Keratinocyte (primary cell): ENCODE results near the gene DPM2. TPM values are rescaled to one million over a fixed set of nuclear protein-coding genes. Genes with fewer than 3 reads are reported as not detected.

Source experiments
- DNase-seq: peaks from one replicate; pipeline ENCODE4 v3.0.0-alpha.2; 2011; ENCODE audit warnings: low read depth, missing footprints, low spot score
- FAIRE-seq: peaks from 2 replicates; lab custom pipeline; 2011; peaks lifted over from hg19 to GRCh38; lab: Jason Lieb, UNC
- H2AFZ ChIP-seq: 2 replicates; pipeline ENCODE4 v1.6.0; 2012; ENCODE audit warnings: low read length, control low read depth, inconsistent platforms; ENCODE audit not compliant: control insufficient read depth
- H3K27ac ChIP-seq: 2 replicates; pipeline ENCODE4 v1.5.1; 2011; ENCODE audit warnings: low read length; ENCODE audit not compliant: control insufficient read depth, insufficient read depth
- H3K27me3 ChIP-seq: 3 replicates; pipeline ENCODE4 v1.6.0; 2011; ENCODE audit warnings: low read length; ENCODE audit not compliant: control insufficient read depth, insufficient read depth; ENCODE audit errors: extremely low read depth
- H3K36me3 ChIP-seq, 2 experiments: 2 replicates in 1 of 2; 3 replicates in 1 of 2; pipeline ENCODE4 v1.5.1; 2011; ENCODE audit warnings: low read length in 2 of 2, mild to moderate bottlenecking in 1 of 2; ENCODE audit not compliant: control insufficient read depth in 2 of 2, insufficient read depth in 2 of 2; ENCODE audit errors: extremely low read depth in 1 of 2
- H3K4me1 ChIP-seq: 3 replicates; pipeline ENCODE4 v1.5.1; 2011; ENCODE audit warnings: low read length; ENCODE audit not compliant: control insufficient read depth, insufficient read depth; ENCODE audit errors: extremely low read depth
- H3K4me2 ChIP-seq: 3 replicates; pipeline ENCODE4 v1.6.0; 2011; ENCODE audit warnings: low read depth, low read length; ENCODE audit not compliant: control insufficient read depth, insufficient read depth; ENCODE audit errors: extremely low read depth
- H3K4me3 ChIP-seq, 3 experiments: fragments of 200-600 bp in 1 of 3; sonication (generic) in 1 of 3; 2 replicates in 2 of 3; 3 replicates in 1 of 3; pipeline ENCODE4 v1.5.1; 2011 to 2016; ENCODE audit warnings: low read length in 3 of 3, mild to moderate bottlenecking in 3 of 3, control low read depth in 2 of 3, inconsistent platforms in 1 of 3, low read depth in 1 of 3, mixed read lengths in 1 of 3, mixed run types in 1 of 3, moderate library complexity in 1 of 3; ENCODE audit not compliant: control insufficient read depth in 2 of 3, insufficient read depth in 2 of 3; ENCODE audit errors: extremely low read depth in 1 of 3
- H3K79me2 ChIP-seq: 2 replicates; pipeline ENCODE4 v1.6.0; 2012; ENCODE audit warnings: low read length; ENCODE audit not compliant: control insufficient read depth, insufficient read depth
- H3K9ac ChIP-seq: 3 replicates; pipeline ENCODE4 v1.6.0; 2011; ENCODE audit warnings: low read length; ENCODE audit not compliant: control insufficient read depth, insufficient read depth; ENCODE audit errors: extremely low read depth
- H3K9me1 ChIP-seq: 3 replicates; pipeline ENCODE4 v1.6.0; 2011; ENCODE audit warnings: low read length; ENCODE audit not compliant: control insufficient read depth, insufficient read depth; ENCODE audit errors: extremely low read depth
- H3K9me3 ChIP-seq: 2 replicates; pipeline ENCODE4 v1.5.1; 2012; ENCODE audit warnings: low read depth, low read length; ENCODE audit not compliant: control insufficient read depth
- H4K20me1 ChIP-seq: 3 replicates; pipeline ENCODE4 v1.6.0; 2011; ENCODE audit warnings: low read length; ENCODE audit not compliant: control insufficient read depth, insufficient read depth; ENCODE audit errors: extremely low read depth
- CTCF ChIP-seq, 3 experiments: IDR thresholded peaks in 1 of 3; conservative IDR thresholded peaks in 1 of 3; optimal IDR thresholded peaks in 1 of 3; 2 replicates in 2 of 3; 3 replicates in 1 of 3; pipeline versions ENCODE3 to v1.5.1; 2011; ENCODE audit warnings: low read length in 3 of 3, mild to moderate bottlenecking in 3 of 3, moderate library complexity in 2 of 3, control low read depth in 1 of 3, inconsistent platforms in 1 of 3; ENCODE audit not compliant: insufficient read depth in 2 of 3; ENCODE audit errors: extremely low read depth in 1 of 3
- EZH2 ChIP-seq: IDR thresholded peaks from one replicate; pipeline ENCODE4 v1.6.1; 2012; ENCODE audit warnings: inconsistent platforms, mild to moderate bottlenecking, low read length, moderate library complexity
- dilution Hi-C: fragments of 300-500 bp; cut with MboI; formaldehyde crosslinking; loops from one replicate; pipeline ENCODE4 v1.7.0; 2020; ENCODE audit warnings: low sequenced_read_pairs; ENCODE audit not compliant: extremely low pct_ligation_motif_present
- polyA plus RNA-seq, 5 experiments: library from polyadenylated mRNA; depleted of rRNA in 3 of 5; stranded (reverse) in 3 of 5; stranded (forward) in 1 of 5; unstranded in 1 of 5; fragments of >200 nt; gene quantifications; 1 replicate in 1 of 5; 2 replicates in 3 of 5; 3 replicates in 1 of 5; pipeline versions ENCODE4 v1.2.1 to v1.2.3, GENCODE V29; 2011 to 2012; ENCODE audit warnings: missing spikeins in 2 of 5, low read depth in 1 of 5, low replicate concordance in 1 of 5

The DPM2 gene
- polyA plus RNA-seq, 1 donor (not counting 4 experiments of a cell fraction or from before 2014, with no cell fraction given) = 31.1 TPM

DNA sequence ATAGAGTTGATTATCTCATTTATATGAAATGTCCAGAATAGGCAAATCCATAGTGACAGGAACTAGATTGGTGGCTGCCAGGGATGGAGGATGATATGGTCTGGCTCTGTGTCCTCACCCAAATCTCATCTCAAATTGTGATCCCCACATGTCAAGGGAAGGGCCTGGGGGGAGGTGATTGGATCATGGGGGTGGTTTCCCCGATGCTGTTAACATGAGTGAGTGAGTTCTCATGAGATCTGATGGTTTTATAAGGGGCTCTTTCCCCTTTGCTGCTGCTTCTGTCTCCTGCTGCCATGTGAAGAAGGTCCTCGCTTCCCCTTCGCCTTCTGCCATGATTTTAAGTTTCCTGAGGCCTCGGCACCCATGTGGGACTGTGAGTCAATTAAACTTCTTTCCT, 21.7 kb upstream of the DPM2 start:
- no peaks in the 10 kb centered on the region for H4K20me1 ChIP-seq
- H3K27ac ChIP-seq = no peak overlapping the region
- no peaks in the 10 kb centered on the region for H3K9me3 ChIP-seq
- H3K4me3 ChIP-seq = no peak overlapping the region
- peaks cover 30% of the 10 kb centered on the region for H3K4me1 ChIP-seq
- peaks cover 0 to 3% of the 10 kb centered on the region in 2 experiments for H3K36me3 ChIP-seq
- peaks cover 2% of the 10 kb centered on the region for H3K79me2 ChIP-seq
- peaks cover 2% of the 10 kb centered on the region for H3K9me1 ChIP-seq
- no peaks in the 10 kb centered on the region for H3K27me3 ChIP-seq
- H2AFZ ChIP-seq = no peak overlapping the region
- TF ChIP-seq EZH2 = no peak
- no peak for TF ChIP-seq CTCF (optimal IDR thresholded peaks at IDR 0.05 in 1 of 3, IDR thresholded peaks at IDR 0.05 in 1 of 3, conservative IDR thresholded peaks at IDR 0.05 in 1 of 3; ENCODE audit: extremely low read depth in 1 of 3, insufficient read depth in 2 of 3, low read length in 3 of 3)
- dilution Hi-C loops = no loop called here
- no peak overlapping the region for H3K4me2 ChIP-seq
- DNase-seq = no peak
- no peak overlapping the region for H3K9ac ChIP-seq
- no peak for FAIRE-seq

- H3K79me2 ChIP-seq = peaks cover 2% of the 10 kb centered on the region
- no peaks in the 10 kb centered on the region for H3K9me3 ChIP-seq
- dilution Hi-C loops = no loop called here
- H3K27me3 ChIP-seq = no peaks in the 10 kb centered on the region
- H3K4me1 ChIP-seq = peaks cover 30% of the 10 kb centered on the region
- H3K4me2 ChIP-seq = no peak overlapping the region
- H3K9ac ChIP-seq = no peak overlapping the region
- no peaks in the 10 kb centered on the region for H4K20me1 ChIP-seq
- no peak for FAIRE-seq
- no peak for DNase-seq
- no peak for TF ChIP-seq CTCF (optimal IDR thresholded peaks at IDR 0.05 in 1 of 3, IDR thresholded peaks at IDR 0.05 in 1 of 3, conservative IDR thresholded peaks at IDR 0.05 in 1 of 3; ENCODE audit: extremely low read depth in 1 of 3, insufficient read depth in 2 of 3, low read length in 3 of 3)
- no peak for TF ChIP-seq EZH2
- H3K27ac ChIP-seq = no peak overlapping the region
- no peak overlapping the region for H2AFZ ChIP-seq
- peaks cover 0 to 3% of the 10 kb centered on the region in 2 experiments for H3K36me3 ChIP-seq
- H3K4me3 ChIP-seq = no peak overlapping the region
- H3K9me1 ChIP-seq = peaks cover 2% of the 10 kb centered on the region
Measured at GRCh38 chr9:127958728-127959127, 21.1 kb upstream of the DPM2 start.
